Measurements from ENCODE around the gene IFT172.
A peak's percentile ranks its signal among the peaks of the same experiment; 100 is the strongest.
"Not testable (repeated sequence)": the region's sequence is repeated elsewhere in the genome, so short reads cannot be mapped to it uniquely, and the experiment has no call there.

Gene IFT172

DNA sequence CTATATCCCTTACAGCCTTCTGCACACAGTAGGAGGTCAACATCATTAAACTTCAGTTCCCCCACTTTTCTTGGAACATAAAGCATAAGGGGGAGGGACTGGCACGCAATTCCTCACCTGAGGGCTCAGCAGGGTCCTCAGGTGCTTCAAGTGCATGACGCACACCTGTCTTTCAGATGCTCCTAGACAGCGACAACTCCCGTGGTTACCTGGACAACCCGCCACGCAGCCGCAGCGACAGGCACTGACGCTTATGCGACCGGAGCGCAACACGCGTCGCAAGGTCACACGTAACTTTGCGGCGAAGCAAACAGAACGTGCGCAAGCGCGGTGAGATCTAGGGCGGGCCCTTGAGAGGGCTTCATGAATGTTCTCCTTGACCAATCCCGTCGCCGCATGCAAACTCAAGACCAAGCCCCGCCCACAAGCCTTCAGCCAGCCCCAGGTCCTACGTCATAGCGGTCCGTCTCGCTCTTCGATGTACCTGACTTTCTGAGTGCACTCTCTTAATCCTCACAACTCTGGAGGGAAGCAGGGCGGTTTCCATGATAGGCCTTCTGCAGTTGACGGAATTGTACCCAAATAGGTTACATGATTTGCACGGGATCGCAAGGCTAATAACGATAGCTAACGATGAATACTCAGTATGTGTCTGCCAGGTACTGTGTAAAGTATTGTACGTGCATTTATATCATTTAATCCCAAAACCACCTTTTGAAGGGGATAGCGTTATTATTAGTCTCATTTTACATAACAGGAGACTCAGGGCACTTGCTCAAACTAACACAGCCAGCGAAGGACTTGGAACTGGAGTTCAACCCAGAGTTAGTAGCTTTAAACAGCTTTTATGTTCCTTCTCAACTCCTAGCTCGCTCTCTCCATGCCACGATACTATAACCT is at the start of gene IFT172:
Gene IFT172 (minus strand): TSS at position 246 of the 900 bp plus-strand sequence. CDS start 90 bp downstream, at position 156.
- peak; percentile 99 for DNase-seq

GRCh38 chr2:27538839-27539450 is 49.4 kb upstream of the IFT172 start:
- not testable (repeated sequence) for DNase-seq

DNA sequence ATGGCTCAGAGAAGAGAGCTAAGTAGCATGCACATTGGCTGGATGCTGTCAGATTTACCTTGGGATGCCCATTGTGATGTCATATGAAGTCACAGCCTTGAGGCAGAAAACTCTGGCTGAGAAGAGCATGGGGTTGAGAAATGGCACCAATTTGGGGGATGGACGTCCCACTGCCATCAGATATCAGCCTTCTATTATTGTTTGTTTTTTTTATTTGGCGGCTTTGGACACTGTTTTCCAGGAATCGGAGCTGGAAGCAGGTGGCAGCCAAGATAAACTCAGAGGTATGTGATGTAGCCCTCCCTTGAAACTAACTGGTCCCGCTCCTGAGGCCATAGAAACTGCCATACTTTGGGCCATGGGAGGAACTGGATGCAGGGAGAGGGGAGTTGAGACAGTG is 47.7 kb upstream of the IFT172 start:
- DNase-seq, result no peak

GRCh38 chr2:27531983-27532382 is 42.4 kb upstream of the IFT172 start:
- no peak for DNase-seq

DNA sequence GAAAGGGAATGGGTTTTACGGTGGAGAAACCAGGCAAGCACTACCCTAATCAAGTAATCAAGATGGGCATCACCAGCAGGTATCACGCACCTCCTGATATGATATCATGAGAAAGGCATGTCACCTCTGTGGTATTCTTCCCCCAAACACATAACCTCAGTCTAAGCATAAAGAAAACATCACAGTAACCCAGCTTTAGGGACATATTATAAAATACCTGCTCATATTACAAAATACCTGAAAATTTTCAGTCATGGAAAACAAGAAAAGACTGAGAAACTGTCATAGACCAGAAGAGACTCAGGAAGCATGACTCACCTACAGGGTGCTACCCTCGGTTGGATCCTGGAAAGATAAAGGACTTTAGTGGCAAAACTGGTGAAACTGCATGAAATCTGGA is 37.6 kb upstream of the IFT172 start:
- no peak for DNase-seq

DNA sequence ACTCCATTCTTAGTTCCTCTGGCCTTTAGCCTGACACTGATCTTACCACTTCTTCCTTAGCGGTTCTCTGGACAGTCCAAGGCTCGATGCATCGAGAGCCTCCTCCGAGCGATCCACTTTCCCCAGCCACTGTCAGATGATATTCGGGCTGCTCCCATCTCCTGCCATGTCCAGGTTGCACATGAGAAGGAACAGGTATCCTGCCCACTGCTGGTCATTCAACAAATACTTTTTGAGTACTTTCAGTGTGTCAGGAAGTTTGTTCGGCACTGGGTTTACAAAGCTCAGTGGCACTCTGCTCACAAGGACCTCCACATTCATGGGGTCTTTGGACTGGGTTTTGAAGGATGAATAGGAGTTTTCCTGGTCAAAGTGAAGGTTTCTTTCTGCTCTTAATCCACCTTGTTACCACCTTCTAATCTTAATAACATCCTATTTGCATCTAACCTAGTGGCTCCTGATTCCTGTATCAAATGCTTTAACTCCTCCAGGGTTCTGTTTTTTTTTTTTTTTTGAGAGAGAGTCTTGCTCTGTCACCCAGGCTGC is 32.9 kb upstream of the IFT172 start:
- DNase-seq, result no peak

GRCh38 chr2:27520316-27520715 is 30.8 kb upstream of the IFT172 start:
- no peak for DNase-seq

- no peak for DNase-seq
Measured at GRCh38 chr2:27518782-27519113, 29.2 kb upstream of the IFT172 start.

DNA sequence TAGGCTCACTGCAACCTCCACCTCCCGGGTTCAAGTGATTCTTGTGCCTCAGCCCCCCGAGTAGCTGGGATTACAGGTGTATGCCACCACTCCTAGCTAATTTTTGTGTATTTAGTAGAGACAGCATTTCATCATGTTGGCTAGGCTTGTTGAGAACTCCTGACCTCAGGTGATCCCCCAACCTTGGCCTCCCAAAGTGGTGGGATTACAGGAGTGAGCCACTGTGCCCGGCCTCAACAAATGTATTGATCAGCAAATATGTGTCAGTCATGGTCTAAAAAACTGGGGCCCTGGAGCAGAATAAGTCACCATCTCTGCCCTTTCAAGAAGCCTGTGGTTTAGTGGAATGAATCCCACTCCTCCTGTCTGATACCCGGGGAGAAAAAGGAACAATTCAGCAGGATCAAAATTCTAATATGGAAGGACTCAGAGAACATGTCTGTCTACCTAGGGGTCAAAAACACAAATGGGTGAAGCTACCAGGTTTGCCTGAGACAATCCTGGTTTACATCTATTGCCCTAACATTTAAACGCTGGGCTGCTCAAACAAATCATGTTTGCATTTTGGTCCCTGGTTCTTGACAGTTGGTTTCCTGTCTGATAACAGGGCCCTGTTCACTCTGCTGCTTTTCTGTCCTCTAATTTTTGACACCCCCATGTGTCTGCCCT is 28.7 kb upstream of the IFT172 start:
- no peak for DNase-seq

DNA sequence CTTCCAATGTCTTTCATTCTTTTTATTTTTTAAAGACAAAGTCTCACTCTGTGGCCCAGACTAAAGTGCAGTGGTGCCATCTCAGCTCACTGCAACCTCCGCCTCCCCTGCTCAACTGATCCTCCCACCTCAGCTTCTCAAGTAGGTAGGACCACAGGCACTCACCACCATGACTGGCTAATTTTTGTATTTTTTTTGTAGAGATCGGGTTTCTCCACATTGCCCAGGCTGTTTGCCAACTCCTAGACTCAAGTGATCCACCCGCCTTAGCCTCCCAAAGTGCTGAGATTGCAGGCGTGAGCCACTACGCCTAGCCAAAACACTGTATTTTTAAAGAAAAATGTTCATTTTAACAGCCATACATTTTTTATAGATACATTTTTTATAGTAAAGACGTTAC is 19.8 kb upstream of the IFT172 start:
- no peak for DNase-seq

DNA sequence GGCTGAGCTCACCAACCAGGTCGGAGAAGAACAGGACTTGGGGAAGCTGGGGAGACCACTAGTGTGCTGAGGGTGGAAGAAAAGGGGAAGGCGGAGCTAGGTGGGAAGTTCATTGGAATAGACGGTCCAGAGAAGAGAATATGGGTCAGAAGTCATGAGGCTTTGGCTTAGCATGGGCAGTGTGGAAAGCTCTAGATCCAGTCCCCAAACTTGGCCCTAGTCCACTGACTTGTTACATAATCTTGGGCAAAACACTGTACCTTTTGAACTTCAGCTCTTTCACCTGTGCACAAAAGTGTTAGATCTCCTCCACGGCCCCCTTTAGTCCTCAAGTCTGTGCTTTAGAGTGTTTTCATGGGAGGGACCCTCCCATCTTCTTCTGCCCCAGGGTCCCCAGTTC is 17.8 kb upstream of the IFT172 start:
- no peak for DNase-seq

DNA sequence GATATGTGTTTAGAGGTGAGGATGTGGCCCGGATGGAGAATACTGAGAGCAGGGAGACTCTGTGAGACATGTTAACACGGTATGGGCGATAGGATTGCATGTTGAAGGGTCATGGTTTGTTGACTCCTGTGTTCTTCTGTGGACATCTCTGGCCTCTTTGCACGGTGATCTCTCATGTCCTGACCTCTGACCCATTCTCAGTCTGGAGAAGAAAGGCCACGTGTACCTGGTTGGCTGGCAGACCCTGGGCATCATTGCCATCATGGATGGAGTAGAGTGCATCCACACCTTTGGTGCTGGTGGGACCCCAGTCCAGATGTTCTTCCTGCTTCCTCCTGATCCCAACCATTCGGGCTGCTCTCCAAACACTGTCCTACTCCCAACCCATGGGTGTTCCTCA is 17.0 kb upstream of the IFT172 start:
- DNase-seq, result no peak

- DNase-seq, result no peak
Measured at GRCh38 chr2:27502142-27502541, 12.6 kb upstream of the IFT172 start.

GRCh38 chr2:27501042-27501441 is 11.5 kb upstream of the IFT172 start:
- DNase-seq, result no peak

DNA sequence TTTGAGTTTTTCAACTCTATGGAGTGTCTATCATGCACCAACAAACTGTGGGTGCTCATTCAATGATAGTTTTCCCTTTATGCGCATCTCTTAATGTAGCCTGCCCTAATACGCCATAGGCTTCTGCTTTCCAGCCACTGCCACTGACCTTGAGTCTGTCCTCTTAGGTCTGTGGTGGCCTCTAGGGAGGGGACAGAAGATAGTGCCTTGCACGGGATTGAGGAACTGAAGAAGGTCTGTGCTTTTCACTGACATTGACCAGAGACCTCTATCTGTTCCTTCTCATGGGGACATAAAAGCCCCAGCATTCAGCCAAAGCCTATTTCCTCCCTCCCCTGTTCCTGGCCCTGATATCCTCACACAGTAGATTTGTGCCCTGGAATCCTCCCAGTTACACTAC is 9.4 kb upstream of the IFT172 start:
- DNase-seq, result no peak

GRCh38 chr2:27497288-27497627 is 7.7 kb upstream of the IFT172 start:
- no peak for DNase-seq

GRCh38 chr2:27496357-27497287 is 7.1 kb upstream of the IFT172 start, which contains the start of gene GCKR:
Gene GCKR, plus strand, starts transcription at chr2:27496839. Its CDS starts 66 bp downstream, at chr2:27496905.
- no peak for DNase-seq

- no peak for DNase-seq
Measured at GRCh38 chr2:27495840-27496356, 6.4 kb upstream of the IFT172 start.

GRCh38 chr2:27494944-27495554 is 5.5 kb upstream of the IFT172 start, which contains the start of gene FNDC4:
Gene FNDC4, minus strand, starts transcription at chr2:27495200. Its CDS starts 521 bp downstream, at chr2:27494679.
- peak in 1 of 2 experiments; percentile 10 for DNase-seq

DNA sequence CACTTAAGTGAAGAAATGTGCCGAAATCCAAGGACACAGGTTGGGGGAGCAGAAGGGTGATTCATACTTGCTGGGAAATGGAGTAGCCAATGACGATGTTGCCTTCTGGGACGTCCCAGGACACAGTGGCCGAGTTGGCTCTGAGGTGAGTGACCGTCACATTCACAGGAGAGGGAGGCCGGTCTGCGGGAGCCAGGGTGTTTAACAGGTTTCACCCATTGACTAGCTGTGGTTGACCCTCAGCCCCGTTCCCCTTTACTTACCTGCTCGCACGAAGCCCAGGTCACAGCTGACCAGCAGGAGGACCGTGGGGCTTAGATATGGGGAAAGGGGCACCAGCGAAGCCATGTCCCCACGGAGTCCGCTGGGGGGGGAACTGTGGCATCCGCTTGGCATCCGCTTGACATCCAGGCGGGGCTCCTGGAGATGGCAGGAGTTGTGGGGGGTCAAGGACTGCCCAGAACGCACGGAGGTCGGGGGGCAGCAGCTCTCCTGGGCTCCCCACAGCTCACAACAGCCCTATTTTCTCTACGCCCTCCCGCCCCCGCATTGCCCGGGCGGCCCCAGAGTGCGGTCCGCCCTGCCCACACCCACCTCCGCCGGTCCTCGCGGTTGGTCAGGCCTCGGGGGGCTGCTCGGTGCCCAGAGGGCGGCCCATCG is 4.9 kb upstream of the IFT172 start:
- no peak for DNase-seq

GRCh38 chr2:27493948-27494283 is 4.4 kb upstream of the IFT172 start:
- no peak for DNase-seq

Data from NCI-H1930 (cell line).